Measurements from ENCODE around the gene WDR74. TPM values are rescaled to one million over a fixed set of nuclear protein-coding genes. Genes with fewer than 3 reads are reported as not detected.

The WDR74 gene
- total and polyA plus RNA-seq, 9 of the 15 experiments (the other 6 are each of a cell fraction or from before 2014, with no cell fraction given): 32.7 to 210 (median 114) TPM

GRCh38 chr11:62805076-62805892 is 34.1 kb downstream of the WDR74 start, which contains the start of gene NXF1 (continued):
- TF ChIP-seq, protein P1, sequence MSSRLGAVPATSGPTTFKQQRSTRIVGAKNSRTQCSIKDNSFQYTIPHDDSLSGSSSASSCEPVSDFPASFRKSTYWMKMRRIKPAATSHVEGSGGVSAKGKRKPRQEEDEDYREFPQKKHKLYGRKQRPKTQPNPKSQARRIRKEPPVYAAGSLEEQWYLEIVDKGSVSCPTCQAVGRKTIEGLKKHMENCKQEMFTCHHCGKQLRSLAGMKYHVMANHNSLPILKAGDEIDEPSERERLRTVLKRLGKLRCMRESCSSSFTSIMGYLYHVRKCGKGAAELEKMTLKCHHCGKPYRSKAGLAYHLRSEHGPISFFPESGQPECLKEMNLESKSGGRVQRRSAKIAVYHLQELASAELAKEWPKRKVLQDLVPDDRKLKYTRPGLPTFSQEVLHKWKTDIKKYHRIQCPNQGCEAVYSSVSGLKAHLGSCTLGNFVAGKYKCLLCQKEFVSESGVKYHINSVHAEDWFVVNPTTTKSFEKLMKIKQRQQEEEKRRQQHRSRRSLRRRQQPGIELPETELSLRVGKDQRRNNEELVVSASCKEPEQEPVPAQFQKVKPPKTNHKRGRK (tag; IDR thresholded peaks at IDR 0.05): no peak
- TF ChIP-seq ZNF146 (CRISPR knock-in tag; IDR thresholded peaks at IDR 0.05; ENCODE audit: unreplicated experiment) (no peak), JUNB (CRISPR knock-in tag; conservative IDR thresholded peaks at IDR 0.05) (no peak), RAD21 (CRISPR knock-in tag; conservative IDR thresholded peaks at IDR 0.05 in 1 of 2, IDR thresholded peaks at IDR 0.05 in 1 of 2) (0 out of 4 replicates have a peak, but pooled peaks of 1 of the 2 experiments have one; percentile 4), RBM15 (IDR thresholded peaks at IDR 0.05; ENCODE audit: insufficient read depth, low read length) (no peak), NCOA1 (IDR thresholded peaks at IDR 0.05; ENCODE audit: low read depth) (no peak), CCNT2 (IDR thresholded peaks at IDR 0.05; ENCODE audit: borderline replicate concordance, extremely low read depth, insufficient read length, low read depth, low read length) (peak; percentile 97), GTF2A2 (tag; IDR thresholded peaks at IDR 0.05) (peak; percentile 94), ZBED1 (IDR thresholded peaks at IDR 0.05) (peak; percentile 88), NBN (IDR thresholded peaks at IDR 0.05; ENCODE audit: low read depth) (peak; percentile 72; the same call in 1 of the 2 replicates), HDAC6 (IDR thresholded peaks at IDR 0.05; ENCODE audit: low read depth, low read length) (peak; percentile 94), KLF16 (IDR thresholded peaks at IDR 0.05) (no peak), RAD51 (IDR thresholded peaks at IDR 0.05; ENCODE audit: borderline replicate concordance, low read depth) (no peak), BMI1 (IDR thresholded peaks at IDR 0.05; ENCODE audit: low read length) (no peak), PML (IDR thresholded peaks at IDR 0.05; ENCODE audit: low read length) (peak; percentile 96), MBD2 (IDR thresholded peaks at IDR 0.05; ENCODE audit: borderline replicate concordance, low read depth) (peak; percentile 95), ZNF41 (CRISPR knock-in tag; conservative IDR thresholded peaks at IDR 0.05) (no peak), ZBTB1 (CRISPR knock-in tag; IDR thresholded peaks at IDR 0.05; ENCODE audit: borderline replicate concordance, low read depth) (peak; percentile 60; the same call in 1 of the 2 replicates), ETV1 (tag; conservative IDR thresholded peaks at IDR 0.05; ENCODE audit: low read depth) (no peak)
- TF ChIP-seq, protein P2, sequence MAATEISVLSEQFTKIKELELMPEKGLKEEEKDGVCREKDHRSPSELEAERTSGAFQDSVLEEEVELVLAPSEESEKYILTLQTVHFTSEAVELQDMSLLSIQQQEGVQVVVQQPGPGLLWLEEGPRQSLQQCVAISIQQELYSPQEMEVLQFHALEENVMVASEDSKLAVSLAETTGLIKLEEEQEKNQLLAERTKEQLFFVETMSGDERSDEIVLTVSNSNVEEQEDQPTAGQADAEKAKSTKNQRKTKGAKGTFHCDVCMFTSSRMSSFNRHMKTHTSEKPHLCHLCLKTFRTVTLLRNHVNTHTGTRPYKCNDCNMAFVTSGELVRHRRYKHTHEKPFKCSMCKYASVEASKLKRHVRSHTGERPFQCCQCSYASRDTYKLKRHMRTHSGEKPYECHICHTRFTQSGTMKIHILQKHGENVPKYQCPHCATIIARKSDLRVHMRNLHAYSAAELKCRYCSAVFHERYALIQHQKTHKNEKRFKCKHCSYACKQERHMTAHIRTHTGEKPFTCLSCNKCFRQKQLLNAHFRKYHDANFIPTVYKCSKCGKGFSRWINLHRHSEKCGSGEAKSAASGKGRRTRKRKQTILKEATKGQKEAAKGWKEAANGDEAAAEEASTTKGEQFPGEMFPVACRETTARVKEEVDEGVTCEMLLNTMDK (IDR thresholded peaks at IDR 0.05; ENCODE audit: borderline replicate concordance, insufficient read depth, low read depth, low read length, poor library complexity, severe bottlenecking): peak; percentile 63
- TF ChIP-seq, protein P3, sequence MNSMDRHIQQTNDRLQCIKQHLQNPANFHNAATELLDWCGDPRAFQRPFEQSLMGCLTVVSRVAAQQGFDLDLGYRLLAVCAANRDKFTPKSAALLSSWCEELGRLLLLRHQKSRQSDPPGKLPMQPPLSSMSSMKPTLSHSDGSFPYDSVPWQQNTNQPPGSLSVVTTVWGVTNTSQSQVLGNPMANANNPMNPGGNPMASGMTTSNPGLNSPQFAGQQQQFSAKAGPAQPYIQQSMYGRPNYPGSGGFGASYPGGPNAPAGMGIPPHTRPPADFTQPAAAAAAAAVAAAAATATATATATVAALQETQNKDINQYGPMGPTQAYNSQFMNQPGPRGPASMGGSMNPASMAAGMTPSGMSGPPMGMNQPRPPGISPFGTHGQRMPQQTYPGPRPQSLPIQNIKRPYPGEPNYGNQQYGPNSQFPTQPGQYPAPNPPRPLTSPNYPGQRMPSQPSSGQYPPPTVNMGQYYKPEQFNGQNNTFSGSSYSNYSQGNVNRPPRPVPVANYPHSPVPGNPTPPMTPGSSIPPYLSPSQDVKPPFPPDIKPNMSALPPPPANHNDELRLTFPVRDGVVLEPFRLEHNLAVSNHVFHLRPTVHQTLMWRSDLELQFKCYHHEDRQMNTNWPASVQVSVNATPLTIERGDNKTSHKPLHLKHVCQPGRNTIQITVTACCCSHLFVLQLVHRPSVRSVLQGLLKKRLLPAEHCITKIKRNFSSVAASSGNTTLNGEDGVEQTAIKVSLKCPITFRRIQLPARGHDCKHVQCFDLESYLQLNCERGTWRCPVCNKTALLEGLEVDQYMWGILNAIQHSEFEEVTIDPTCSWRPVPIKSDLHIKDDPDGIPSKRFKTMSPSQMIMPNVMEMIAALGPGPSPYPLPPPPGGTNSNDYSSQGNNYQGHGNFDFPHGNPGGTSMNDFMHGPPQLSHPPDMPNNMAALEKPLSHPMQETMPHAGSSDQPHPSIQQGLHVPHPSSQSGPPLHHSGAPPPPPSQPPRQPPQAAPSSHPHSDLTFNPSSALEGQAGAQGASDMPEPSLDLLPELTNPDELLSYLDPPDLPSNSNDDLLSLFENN (IDR thresholded peaks at IDR 0.05; ENCODE audit: low read depth in 2 of 2, low read length in 2 of 2): peak in 1 of 2 experiments; percentile 91; a peak in 2 of 4 replicates

Data from K562 (cell line).